Caco-2 (cell line): Measurements from ENCODE around the gene NKAIN1. TPM values are rescaled to one million over a fixed set of nuclear protein-coding genes. Genes with fewer than 3 reads are reported as not detected.

Experiments used
- BruUV-seq: library from RNA; stranded (reverse); fragments of 400-500 nt; replicated peaks from 2 replicates; lab custom pipeline; 2021; lab: Mats Ljungman, UMichigan
- CTCF ChIA-PET: fragments of 300-600 bp; sonication (Branson Sonifier 250); formaldehyde crosslinking; loops from one replicate; lab custom pipeline; 2022; ENCODE audit warnings: antibody characterized with exemption; lab: Charles Lee
- POLR2A ChIA-PET: fragments of 300-600 bp; sonication (Branson Sonifier 250); formaldehyde crosslinking; loops from one replicate; lab custom pipeline; 2022; ENCODE audit warnings: antibody characterized with exemption; lab: Charles Lee
- DNase-seq, 2 experiments: peaks; one replicate each; pipeline versions ENCODE4 v3.0.0 to v3.0.0-alpha.2; 2020 to 2022
- H3K27me3 ChIP-seq: replicated peaks from 2 replicates; pipeline ENCODE4 v1.6.0; 2011; ENCODE audit warnings: low read length; ENCODE audit not compliant: control insufficient read depth, insufficient read depth
- H3K36me3 ChIP-seq: 2 replicates; pipeline ENCODE4 v1.5.1; 2011; ENCODE audit warnings: low read length; ENCODE audit not compliant: control insufficient read depth, insufficient read depth
- H3K4me1 ChIP-seq: fragments of 250-450 bp; sonication (Bioruptor Pico); 2 replicates; pipeline ENCODE4 v1.5.1; 2020; ENCODE audit warnings: mild to moderate bottlenecking
- H3K4me3 ChIP-seq: 2 replicates; pipeline ENCODE4 v1.5.1; 2011; ENCODE audit warnings: low read depth, mild to moderate bottlenecking, control low read depth, low read length
- H3K9me3 ChIP-seq: fragments of 250-450 bp; sonication (Bioruptor Pico); 2 replicates; pipeline ENCODE4 v1.5.1; 2020; ENCODE audit warnings: mild to moderate bottlenecking, moderate library complexity
- H3K27ac Mint-ChIP-seq: one replicate; pipeline ENCODE4 v1.8.0; 2022; ENCODE audit warnings: mixed read lengths; ENCODE audit not compliant: unreplicated experiment
- H3K27me3 Mint-ChIP-seq: one replicate; pipeline ENCODE4 v1.8.0; 2022; ENCODE audit warnings: mixed read lengths; ENCODE audit not compliant: insufficient read depth, unreplicated experiment
- H3K36me3 Mint-ChIP-seq: one replicate; pipeline ENCODE4 v1.8.0; 2022; ENCODE audit warnings: mild to moderate bottlenecking, mixed read lengths; ENCODE audit not compliant: insufficient read depth, unreplicated experiment
- H3K4me1 Mint-ChIP-seq: one replicate; pipeline ENCODE4 v1.8.0; 2022; ENCODE audit warnings: low read depth, mixed read lengths; ENCODE audit not compliant: unreplicated experiment
- H3K4me3 Mint-ChIP-seq: one replicate; pipeline ENCODE4 v1.8.0; 2022; ENCODE audit warnings: mild to moderate bottlenecking, moderate library complexity, mixed read lengths; ENCODE audit not compliant: unreplicated experiment
- H3K9me3 Mint-ChIP-seq: one replicate; pipeline ENCODE4 v1.8.0; 2022; ENCODE audit warnings: mixed read lengths; ENCODE audit not compliant: unreplicated experiment
- CTCF ChIP-seq, 2 experiments: fragments of 200-600 bp in 1 of 2; IDR thresholded peaks; 1 replicate in 1 of 2; 2 replicates in 1 of 2; pipeline versions ENCODE4 v1.5.1 to v1.8.0; 2011 to 2022; ENCODE audit warnings: antibody characterized with exemption in 1 of 2, control low read depth in 1 of 2, inconsistent platforms in 1 of 2, low read depth in 1 of 2, low read length in 1 of 2, mild to moderate bottlenecking in 1 of 2, moderate library complexity in 1 of 2; ENCODE audit not compliant: insufficient read depth in 1 of 2, severe bottlenecking in 1 of 2, unreplicated experiment in 1 of 2
- intact Hi-C: fragments of 100-400 bp; cut with micrococcal nuclease; formaldehyde crosslinking; loops from one replicate; pipeline ENCODE4 v1.10.0; 2022; ENCODE audit not compliant: unreplicated experiment
- total RNA-seq: library from RNA; stranded (reverse); gene quantifications from 2 replicates; pipeline ENCODE4 v1.2.3, GENCODE V29; 2022

Gene NKAIN1
- total RNA-seq, 1 experiment from 2014 or later, result not detected

GRCh38 chr1:31183927-31184554 is 55.6 kb downstream of the NKAIN1 start:
- H3K27ac Mint-ChIP-seq, result no peak overlapping the region
- no peaks in the 10 kb centered on the region for H3K36me3 ChIP-seq
- H3K4me3 ChIP-seq, result no peak overlapping the region
- no peaks in the 10 kb centered on the region for H3K4me1 Mint-ChIP-seq
- peaks cover 13% of the 10 kb centered on the region for H3K36me3 Mint-ChIP-seq
- H3K9me3 ChIP-seq, result no peaks in the 10 kb centered on the region
- H3K4me3 Mint-ChIP-seq, result no peak overlapping the region
- no peaks in the 10 kb centered on the region for H3K9me3 Mint-ChIP-seq
- H3K4me1 ChIP-seq, result no peaks in the 10 kb centered on the region
- intact Hi-C loops, result loop anchor here (1.0 to 5.0 kb wide), 4 partner anchors 21 to 238 kb away; partner anchors contain the start of genes SNRNP40 and ZCCHC17
- DNase-seq, result peak; percentile 41 to 63
- no peaks in the 10 kb centered on the region for H3K27me3 ChIP-seq
- no TSS peak for BruUV-seq
- ChIA-PET POLR2A (no interaction called here), CTCF (interaction anchor here (1.2 to 1.8 kb wide), 4 partner anchors 113 to 365 kb away, joined by 3 to 7 read pairs (median 4); partner anchors contain the start of genes FABP3, SNRNP40 and ZCCHC17)
- TF ChIP-seq CTCF (IDR thresholded peaks at IDR 0.05; ENCODE audit: insufficient read depth in 1 of 2, low read depth in 1 of 2, low read length in 1 of 2, severe bottlenecking in 1 of 2, unreplicated experiment in 1 of 2), result peak; percentile 74 to 79
- peaks cover 8% of the 10 kb centered on the region for H3K27me3 Mint-ChIP-seq

GRCh38 chr1:31183126-31183525 is 56.6 kb downstream of the NKAIN1 start:
- Mint-ChIP-seq H3K9me3 (no peaks in the 10 kb centered on the region), H3K27me3 (peaks cover 10% of the 10 kb centered on the region), H3K4me3 (no peak overlapping the region), H3K36me3 (peaks cover 13% of the 10 kb centered on the region), H3K4me1 (no peaks in the 10 kb centered on the region), H3K27ac (no peak overlapping the region)
- CTCF ChIA-PET, result interaction anchor here (1.1 to 1.8 kb wide), 3 partner anchors 155 to 239 kb away, joined by 3 to 7 read pairs (median 3); partner anchors contain the start of gene FABP3
- POLR2A ChIA-PET, result no interaction called here
- BruUV-seq, result no TSS peak
- intact Hi-C loops, result loop anchor here (2.0 to 5.0 kb wide), 2 partner anchors 20 to 114 kb away; partner anchors contain the start of genes SNRNP40 and ZCCHC17
- Histone ChIP-seq H3K4me3 (no peak overlapping the region), H3K4me1 (no peaks in the 10 kb centered on the region), H3K9me3 (no peaks in the 10 kb centered on the region), H3K27me3 (no peaks in the 10 kb centered on the region), H3K36me3 (no peaks in the 10 kb centered on the region)
- no peak for DNase-seq
- TF ChIP-seq CTCF (IDR thresholded peaks at IDR 0.05; ENCODE audit: insufficient read depth in 1 of 2, low read depth in 1 of 2, low read length in 1 of 2, severe bottlenecking in 1 of 2, unreplicated experiment in 1 of 2), result no peak

- Mint-ChIP-seq H3K9me3 (no peaks in the 10 kb centered on the region), H3K4me1 (no peaks in the 10 kb centered on the region), H3K36me3 (peaks cover 13% of the 10 kb centered on the region), H3K27me3 (peaks cover 10% of the 10 kb centered on the region), H3K27ac (no peak overlapping the region), H3K4me3 (peak overlapping the region; percentile 82)
- intact Hi-C loops, result loop anchor here (2.0 to 5.0 kb wide), 2 partner anchors 20 to 115 kb away; partner anchors contain the start of genes SNRNP40 and ZCCHC17
- peak; percentile 80 to 85 for DNase-seq
- no peaks in the 10 kb centered on the region for H3K27me3 ChIP-seq
- no peaks in the 10 kb centered on the region for H3K9me3 ChIP-seq
- BruUV-seq, result no TSS peak
- no peak for TF ChIP-seq CTCF (IDR thresholded peaks at IDR 0.05; ENCODE audit: insufficient read depth in 1 of 2, low read depth in 1 of 2, low read length in 1 of 2, severe bottlenecking in 1 of 2, unreplicated experiment in 1 of 2)
- ChIA-PET POLR2A (no interaction called here), CTCF (interaction anchor here (0.8 to 1.2 kb wide), 3 partner anchors 13 to 156 kb away, joined by 3 to 4 read pairs (median 4); no protein-coding TSS in a partner anchor)
- peak overlapping the region; percentile 34 for H3K4me3 ChIP-seq
- no peaks in the 10 kb centered on the region for H3K36me3 ChIP-seq
- no peaks in the 10 kb centered on the region for H3K4me1 ChIP-seq
These were observed 57.3 kb downstream of the NKAIN1 start for GRCh38 chr1:31182352-31182751.
